NT2/D1 (cell line): ENCODE results near the gene IKZF2.

Experiments used
- SUZ12 ChIP-seq: IDR thresholded peaks from 2 replicates; pipeline ENCODE4 v1.6.1; 2011; ENCODE audit not compliant: insufficient read length, insufficient read depth; ENCODE audit errors: extremely low read depth
- YY1 ChIP-seq: IDR thresholded peaks from 2 replicates; pipeline ENCODE4 v1.6.1; 2011; ENCODE audit not compliant: insufficient read length, insufficient read depth
- ZNF274 ChIP-seq: IDR thresholded peaks from 2 replicates; pipeline ENCODE4 v1.6.1; 2011; ENCODE audit warnings: mild to moderate bottlenecking, low read depth, low read length

DNA sequence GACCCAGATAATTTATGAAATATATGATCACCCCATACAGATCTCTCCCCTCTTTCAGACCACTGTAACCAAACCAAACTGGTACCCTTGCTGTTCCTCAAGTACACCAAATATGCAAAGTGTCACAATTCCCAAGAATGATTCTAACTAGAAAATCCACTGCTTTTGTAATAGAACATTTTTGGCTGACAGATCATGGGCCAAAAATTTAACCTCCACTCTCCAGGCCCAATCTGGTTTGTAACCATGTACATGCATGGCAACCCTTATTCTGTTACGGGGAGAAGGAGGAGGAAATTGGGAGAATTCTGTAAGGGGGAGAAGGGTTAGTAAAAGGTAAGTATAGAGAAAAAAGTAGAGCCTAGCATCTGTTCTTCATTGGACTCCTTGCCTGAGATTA lies 62.0 kb downstream of the IKZF2 start:
- no peak for TF ChIP-seq YY1
- no peak for TF ChIP-seq SUZ12
- no peak for TF ChIP-seq ZNF274
